Fibroblast of gingiva (primary cell): ENCODE measurements around the gene FAM219B.

Experiments
- DNase-seq: peaks from one replicate; pipeline ENCODE4 v3.0.0-alpha.2; 2011; ENCODE audit warnings: low read depth

FAM219B gene

DNA sequence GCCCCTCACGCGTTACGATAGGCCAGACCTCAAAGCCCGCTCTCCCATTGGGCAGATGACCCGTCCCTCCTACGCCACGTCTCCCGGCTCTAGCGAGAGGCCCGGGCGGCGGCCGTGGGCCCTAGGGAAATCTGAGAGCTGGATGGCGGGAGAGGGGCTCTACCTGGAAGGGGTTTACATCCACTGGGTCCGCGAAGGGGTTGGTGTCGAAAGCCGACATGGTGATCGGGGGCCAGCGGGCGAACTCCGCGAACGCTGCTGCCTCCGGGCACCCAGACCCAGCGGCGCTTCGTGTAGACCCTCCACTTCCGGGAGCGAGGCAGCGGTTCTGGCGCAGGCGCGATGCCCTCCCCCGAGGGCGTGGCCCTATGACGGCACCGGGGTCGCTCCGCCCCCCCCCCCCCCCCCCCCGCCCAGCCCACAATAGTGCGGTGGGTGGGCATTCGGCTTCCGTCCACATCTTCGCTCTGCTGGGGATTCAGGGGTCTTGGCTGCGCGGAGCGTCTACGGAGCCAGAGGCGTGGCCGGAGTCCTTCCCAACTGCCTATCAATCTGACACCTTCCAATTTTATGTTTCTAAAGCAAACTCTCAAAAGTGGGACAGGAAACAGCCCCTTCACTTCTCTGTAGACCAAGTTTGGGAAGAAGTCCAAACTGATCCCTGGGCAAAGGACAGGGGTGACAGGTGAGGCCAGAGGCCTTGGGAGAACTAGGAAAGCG lies 33.5 kb downstream of the FAM219B start, which contains the start of gene SCAMP2:
Gene SCAMP2 (minus strand): TSS at position 330 of the 720 bp plus-strand sequence. CDS start 110 bp downstream, at position 220.
- peak; percentile 94 for DNase-seq

DNA sequence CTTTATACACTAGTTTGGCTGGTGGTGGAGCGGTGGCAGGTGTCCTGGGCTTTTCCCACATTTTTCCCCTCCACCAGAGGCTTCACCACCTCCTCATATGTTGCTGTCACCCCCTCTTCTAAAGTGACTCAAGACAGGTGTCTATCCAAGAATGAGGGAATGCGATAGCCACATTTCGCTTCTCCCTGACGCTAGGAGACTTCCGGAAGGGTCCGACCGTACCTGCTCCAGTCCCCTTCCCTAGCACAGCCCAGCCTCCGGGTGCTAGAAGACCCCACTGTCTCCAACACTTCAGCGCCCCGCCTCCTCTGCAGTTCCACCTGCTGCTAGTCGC lies 34.0 kb downstream of the FAM219B start:
- no peak for DNase-seq

DNA sequence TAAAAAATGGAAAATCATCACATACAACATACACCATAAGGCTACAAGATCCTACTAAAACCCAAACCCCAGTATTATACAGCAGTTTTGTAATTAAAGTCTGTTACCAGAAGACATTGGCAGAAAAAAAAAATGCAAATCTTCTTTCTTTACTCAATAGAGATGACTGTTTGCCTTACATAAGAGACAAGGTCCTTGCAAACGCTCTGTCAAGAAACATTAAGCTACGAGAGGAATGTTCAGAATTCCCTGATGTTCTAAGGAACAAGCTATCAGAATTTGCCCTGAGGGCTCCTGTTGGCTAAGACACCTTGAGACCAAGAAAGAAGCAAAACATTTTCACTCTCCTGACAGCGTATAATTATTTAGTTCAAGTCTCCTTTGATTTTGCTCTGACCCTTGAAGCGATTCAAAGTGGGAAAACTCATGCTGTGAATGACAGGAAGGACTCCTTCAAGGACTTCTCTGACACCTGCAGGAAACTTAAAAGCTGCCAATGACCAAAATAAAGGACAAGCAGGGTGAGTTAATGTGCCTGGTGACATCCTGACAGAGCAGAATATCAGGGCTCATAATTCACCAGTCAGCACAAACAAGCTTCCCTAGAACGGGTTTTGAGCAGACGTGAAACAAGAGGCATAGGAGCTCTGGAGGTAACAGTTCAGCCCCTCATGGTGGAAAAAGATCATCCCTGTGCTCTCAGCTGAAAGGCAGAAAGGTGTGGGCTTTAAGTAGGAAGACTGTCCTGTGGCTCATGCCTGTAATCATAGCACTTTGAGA lies 36.0 kb downstream of the FAM219B start:
- DNase-seq = peak; percentile 21

DNA sequence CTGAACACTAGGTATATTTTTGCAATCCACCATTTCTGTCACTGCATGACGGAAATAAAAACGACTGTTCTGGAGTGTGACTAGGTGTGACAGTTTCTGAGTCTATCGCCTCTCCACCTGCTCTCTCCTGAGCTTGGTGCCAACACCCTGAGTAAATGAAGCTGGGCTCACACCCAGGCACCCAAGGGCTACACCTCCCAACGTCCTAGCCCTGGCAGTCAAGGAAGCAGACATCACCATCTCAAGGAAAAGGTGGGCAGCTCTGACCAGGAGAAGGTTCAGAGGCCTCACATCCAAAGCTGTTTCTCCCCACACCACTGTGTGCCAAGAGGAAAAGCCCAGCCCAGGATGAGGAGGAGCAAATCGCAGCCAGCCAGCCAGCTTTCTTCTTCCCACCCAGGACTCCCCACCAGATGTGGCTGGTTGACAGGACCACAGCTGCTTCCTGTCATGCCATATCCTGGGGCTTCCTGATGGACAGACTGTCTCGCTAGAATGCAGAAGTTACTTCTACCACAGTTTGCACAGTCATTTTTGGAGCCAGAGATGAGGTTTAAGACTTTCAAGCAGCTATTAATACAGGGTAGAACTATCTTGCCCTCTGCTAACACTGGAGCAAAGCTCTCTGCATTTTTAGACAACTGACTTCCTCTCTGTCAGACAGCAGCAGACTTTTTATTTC lies 36.8 kb downstream of the FAM219B start:
- DNase-seq = no peak

DNA sequence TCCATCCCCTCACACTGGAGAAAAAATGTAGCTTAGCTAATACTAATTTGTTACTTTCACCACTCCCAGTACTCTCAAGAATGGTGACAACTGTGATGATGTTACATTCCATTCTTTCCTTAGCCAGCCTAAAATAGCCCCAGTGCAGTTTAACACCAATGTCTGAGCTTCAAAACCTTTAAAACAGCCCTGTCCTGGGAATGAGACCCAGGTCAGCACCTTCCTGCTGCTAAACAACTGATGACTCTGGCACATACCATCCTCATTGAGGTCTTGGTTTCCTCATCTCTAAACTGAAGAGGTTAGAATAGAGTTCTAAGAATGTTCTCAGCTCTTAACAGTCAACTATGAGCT lies 37.3 kb downstream of the FAM219B start:
- DNase-seq = no peak

DNA sequence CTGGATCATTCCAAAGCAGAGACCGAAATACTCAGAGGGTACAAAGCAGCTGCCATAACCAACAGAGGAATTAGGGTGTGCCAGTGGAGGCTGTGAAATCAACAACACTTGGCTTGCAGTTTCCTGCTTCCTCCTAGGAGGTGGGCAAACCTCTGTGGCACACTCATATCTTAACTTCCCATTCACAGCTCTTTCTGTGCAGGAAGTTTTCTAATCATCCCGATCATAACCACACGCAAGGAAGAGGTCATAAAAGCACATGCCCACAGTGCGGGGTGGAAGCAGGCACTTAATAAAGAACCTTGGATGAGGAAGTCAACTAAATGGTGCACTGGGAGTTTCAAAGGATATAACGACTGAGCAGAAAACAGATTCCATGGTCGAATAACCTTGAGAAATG lies 38.6 kb downstream of the FAM219B start:
- no peak for DNase-seq

DNA sequence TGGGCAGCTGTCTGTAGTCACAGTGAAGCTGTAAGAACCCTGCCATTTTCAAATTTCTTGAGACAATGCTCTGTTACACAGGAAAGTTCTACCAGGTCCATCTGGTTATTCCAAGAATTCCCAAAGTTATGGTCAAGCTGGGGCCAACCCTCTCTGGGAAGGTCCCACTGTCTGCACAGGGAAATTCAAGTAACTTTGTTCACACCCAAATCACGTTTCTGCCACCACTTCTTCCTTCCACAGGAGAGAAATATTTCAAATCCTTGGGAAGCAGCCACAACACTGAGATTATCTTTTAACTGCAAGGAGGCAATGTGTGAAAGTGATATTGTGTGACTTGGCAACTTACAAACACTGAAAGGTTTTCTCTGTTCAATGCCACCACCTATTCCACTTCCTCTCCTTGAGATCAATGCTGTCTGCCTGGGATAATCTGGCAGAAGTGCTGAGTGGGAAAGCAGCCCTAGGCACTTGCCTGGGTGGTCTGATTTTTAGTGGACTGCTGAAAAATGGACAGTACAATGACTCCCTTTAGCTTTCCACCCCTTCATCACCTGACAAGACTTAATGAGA lies 39.1 kb downstream of the FAM219B start:
- no peak for DNase-seq

DNA sequence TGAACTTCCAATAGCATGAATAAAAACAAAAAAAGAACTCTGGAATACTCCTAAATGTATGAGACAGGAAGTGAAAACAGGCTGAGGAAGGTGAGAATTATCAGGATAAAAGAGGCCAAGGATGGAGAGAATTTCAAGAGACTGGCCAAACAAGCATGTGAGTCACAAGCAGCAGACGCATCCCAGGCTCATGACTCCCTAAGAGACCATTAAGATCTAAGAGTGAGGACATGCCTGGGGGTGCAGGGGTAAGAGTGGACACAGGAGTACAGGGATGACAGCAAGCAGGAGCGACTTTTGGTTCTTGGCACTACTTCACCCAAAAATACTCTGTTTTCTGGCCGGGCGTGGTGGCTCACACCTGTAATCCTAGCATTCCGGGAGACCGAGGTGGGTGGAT lies 40.6 kb downstream of the FAM219B start:
- peak; percentile 33 for DNase-seq

DNA sequence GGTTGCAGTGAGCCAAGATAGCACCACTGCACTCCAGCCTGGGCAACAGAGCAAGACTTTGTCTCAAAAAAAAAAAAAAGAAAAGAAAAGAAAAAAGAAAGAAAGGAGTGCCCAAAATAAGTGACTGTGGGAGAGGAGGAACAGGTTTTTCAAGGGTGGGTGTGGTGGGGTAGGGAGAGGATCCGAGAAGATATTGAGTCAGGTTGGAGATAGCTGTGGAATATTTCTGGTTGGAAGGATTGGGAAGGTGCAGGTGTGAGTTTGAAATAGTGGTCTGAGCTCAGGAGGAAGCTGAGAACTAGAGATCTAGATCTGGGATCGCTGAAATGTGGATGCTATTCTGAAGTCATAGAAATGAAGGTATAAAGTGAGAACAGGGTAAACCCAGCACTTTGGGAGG lies 41.3 kb downstream of the FAM219B start:
- DNase-seq = no peak

DNA sequence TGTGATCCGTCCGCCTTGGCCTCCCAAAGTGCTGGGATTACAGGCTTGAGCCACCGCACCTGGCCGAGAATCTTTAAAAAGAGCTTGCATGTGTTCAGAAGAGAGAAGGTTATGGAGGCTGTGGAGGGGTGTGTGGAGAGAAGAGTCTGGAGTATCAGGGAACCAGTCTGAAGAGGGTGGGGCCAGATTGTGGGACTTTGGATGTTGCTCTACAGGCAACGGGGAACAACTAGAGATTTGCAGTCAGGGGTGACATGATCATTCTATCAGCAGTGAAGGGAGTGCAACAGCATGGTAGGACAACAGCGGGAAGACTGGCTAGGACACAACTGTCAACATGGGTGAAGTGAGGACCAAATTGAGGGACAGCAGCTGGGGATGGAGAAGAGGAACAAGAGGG lies 42.4 kb downstream of the FAM219B start:
- DNase-seq = no peak

DNA sequence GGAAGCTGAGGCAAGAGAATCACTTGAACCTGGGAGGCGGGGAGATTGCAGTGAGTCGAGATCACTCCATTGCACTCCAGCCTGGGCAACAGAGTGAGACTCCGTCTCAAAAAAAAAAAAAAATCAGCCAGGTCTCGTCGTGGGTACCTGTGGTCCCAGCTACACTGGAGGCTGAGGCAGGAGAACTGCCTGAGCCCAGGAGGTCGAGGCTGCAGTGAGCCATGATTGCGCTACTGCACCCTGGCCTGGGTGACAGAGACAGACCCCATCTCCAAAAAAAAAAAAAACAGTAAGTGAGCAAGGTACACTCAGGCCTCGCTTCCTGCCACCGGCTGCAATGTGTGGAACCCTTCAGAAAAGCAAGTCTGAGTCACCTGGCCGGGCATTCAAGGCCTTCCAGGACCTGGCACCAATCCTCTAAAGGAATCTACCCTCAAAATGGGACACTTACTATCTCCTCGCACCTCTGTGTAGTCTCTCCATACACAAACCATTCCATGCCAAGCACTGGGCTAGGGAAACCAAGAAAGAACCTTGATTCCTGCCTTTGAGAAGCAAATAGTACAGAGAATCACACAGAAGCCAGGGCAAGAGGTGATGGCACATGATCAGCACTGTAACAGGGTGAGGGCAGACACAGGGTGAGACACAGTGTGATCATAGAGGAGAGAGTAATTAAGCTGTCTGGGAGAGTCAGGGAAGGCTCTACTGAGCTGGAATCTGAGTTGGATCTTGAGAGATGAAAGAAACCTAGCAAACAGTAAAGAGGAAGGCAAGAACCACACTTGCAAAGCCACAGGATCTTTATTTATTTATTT lies 43.2 kb downstream of the FAM219B start:
- DNase-seq = no peak

DNA sequence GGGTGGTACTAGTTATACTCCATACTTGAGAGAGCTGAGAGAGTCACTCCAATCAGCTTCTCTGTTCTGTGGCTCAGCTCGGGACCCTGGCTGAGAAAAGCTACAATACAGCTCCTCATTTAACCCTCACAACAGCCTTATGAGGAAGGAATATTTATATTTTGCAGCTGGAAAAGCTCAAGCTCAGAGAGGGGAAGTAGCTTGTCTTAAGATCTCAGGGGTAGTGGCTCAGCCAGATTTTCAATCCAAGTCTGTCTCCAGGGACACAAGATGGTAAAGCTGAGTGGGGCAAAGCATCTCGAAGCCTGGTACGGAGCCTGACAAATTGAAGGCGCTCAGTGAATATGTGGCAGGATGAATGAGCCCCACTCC lies 48.3 kb downstream of the FAM219B start:
- no peak for DNase-seq

DNA sequence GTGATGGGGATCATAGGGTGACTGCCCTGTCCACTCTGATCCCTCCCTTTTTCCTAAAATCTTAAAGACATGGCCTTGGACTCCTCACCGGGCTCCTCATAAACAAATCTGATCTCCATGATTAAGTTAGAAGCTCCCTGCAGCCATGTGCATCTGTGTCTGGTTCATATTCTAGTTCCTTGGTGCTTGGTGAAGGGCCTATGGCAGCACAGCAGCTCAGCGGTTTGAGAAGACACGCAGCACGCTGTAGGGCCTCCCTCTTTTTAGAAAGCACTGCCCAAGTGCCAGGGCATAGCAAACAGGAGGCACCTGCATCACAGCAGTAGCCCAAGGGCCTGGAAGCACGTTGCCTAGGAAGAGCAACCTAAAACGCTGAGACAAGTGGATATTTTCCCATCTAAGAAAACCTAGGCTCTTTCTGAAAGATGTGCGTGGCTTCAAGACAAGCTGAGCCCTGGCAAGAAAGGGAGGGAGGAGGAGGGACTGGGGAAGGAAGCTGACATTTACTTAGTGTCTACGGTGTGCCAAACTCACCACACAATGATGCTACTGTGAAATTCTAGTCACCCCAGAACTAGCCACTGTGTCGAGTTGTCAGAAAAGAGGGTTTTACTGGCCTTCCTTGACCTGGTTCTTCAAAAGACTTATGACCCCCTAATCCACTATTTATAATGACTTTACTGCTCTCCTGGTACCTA lies 48.8 kb downstream of the FAM219B start:
- no peak for DNase-seq

DNA sequence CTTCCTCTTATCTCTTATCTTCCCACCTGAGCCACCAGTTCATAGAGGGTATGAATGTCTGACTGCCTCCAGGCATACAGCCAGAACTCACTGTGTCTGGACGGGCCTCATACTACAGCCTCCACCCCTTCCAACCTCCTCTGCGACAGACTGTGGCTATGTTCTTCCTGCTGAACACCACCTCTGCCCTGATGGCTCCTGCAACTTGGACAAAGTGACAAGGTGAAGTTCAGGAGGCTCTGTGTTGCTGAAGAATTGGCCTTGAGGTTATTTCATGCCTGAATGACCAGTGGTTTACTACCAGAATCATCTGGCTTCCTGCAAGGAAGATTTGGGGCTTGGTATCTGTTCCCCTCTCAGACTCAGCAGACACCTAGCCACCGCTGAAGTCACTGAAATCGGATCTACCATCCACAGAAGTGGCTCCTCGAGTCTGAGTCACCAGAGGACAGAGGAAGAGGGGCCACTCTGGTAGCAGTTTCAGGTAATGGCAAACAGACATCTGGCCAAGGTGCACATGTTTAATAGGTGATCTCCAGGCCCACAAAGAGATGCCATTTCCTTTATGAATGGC lies 49.5 kb downstream of the FAM219B start:
- DNase-seq = no peak

DNA sequence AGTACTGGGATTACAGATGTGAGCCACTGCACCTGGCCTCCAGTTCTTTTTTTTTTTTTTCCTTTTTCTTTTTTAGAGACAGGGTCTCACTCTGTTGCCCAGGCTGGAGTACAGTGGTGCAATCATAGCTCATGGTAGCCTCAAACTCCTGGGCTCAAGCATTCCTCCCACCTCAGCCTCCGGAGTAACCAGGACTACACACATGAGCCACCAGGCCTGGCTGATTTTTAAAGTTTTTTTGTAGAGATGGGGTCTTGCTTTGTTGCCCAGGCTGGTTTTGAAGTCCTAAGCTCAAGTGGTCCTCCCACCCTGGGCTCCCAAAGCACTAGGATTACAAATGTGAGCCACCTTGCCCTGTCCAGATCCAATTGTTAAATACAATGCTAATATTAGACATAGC lies 50.1 kb downstream of the FAM219B start:
- DNase-seq = no peak

DNA sequence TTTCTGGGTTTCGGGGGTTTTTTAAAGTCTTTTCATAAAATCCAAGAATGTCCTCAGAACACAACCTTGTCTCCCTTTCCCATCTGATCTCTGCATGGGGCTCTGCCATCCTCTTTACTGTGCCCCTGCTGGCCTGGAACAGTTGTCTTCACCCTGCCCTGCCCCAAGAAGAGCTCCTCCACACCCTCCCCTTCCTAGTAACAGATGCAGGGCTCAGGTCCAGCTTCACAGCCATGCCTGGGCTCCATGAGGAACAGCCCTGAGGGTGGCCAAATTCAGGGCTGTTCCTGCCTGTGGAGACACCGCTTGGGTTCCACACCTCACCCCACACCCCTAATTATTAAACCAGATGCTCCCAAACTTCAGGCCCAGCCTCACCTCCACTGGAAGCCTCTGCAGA lies 50.8 kb downstream of the FAM219B start:
- DNase-seq = no peak

DNA sequence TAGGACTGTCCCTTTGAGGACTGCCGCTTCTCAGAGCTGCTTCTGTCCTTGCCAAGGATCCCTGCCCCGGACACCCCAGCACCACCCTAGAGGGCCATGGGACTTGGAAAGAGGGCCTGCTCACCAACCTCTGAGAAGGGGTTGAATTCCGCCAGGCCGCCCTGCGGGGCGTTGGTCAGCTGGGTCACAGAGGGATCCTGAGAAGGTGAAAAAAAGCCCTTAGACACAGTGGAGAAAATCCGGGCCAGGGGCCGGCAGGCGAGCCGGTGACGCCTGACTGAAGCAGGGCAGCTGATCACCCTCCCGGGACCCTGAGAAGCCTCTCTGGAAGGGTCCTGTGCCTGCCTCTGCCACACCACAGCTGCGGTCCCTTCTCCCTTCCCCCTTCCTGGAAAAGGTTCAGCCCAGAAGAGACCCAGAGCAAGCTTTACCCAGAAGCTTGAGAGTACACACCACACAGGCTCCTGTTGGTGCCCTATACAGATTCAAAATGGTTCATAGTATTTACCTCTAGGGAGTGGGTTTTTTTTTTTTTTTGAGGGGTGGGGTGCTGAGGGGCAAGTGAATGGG lies 52.1 kb downstream of the FAM219B start:
- DNase-seq = no peak

DNA sequence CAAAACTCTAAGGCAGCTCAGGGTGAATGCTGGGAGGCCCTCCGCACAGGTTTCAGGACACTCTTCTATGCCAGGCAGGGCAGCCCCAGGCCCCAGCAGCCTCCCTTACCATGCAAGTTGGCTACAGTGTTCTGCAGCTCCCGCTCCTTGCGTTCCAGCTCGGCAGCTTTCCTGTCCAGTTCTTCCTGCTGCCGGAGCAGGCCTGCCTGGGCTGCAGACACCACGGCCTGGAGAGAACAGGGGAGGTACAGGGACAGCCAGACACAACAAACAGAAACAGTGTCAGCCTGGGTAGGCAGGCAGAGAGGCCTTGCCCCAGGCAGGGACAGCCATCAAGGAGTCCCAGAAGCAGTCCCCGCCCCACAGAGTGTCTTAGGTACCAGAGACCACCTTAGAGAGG lies 54.7 kb downstream of the FAM219B start:
- DNase-seq = no peak

DNA sequence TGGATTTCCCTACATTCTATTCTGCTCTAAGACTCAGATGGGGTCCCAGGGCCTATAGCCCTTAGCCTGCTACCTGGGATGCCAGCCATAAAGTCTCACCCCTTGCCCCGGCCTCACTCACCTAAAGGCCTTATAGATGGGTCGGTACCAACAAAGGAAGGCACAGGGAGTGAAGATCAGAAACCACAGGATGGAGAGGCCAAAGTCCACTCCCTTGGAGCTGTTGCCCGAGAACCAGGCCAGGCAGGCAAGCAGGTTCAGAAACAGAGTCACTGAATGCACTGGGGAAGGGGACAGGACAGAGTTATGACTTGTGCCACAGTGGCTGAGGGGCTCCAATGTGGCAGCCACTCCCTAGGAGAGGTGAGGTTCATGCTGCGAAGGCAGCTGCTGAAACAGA lies 56.3 kb downstream of the FAM219B start:
- no peak for DNase-seq
